HG03066 (cell line): ENCODE results near the gene APOBR.
"Not testable (repeated sequence)": the region's sequence is repeated elsewhere in the genome, so short reads cannot be mapped to it uniquely, and the experiment has no call there.

Source experiments
- ATAC-seq: cut with Tn5 transposase; IDR thresholded peaks from one replicate; pipeline ENCODE4 v1.9.1; 2021; ENCODE audit warnings: low read depth; ENCODE audit not compliant: unreplicated experiment

Gene APOBR

GRCh38 chr16:28494121-28494851, at the start of gene APOBR:
Gene APOBR, plus strand, starts transcription at chr16:28494643. Its CDS starts 39 bp downstream, at chr16:28494682.
- ATAC-seq = peak; percentile 45

- ATAC-seq = not testable (repeated sequence)
Observed at GRCh38 chr16:28446388-28446787, 48.1 kb upstream of the APOBR start.

DNA sequence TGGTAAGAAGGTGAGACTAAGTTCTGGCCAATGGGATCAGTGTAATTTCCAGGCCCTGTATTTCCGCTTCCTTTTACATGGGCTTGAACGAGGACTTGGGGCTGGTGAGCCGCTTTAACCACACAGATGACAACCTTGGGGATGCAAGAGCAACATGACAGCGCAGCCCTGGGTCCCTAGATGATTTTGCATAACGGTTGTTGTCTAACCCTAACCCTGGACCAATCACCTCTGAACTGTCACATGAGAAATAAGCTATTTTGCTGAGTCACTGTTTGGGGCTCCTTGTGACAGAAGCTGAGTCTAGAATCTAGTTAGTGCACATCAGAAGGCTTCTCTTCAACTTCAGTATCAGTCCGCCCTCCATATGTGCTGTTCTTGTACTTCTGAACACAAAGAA, 47.4 kb upstream of the APOBR start:
- ATAC-seq = not testable (repeated sequence)

- ATAC-seq = no peak
Observed at GRCh38 chr16:28473714-28474265, 20.7 kb upstream of the APOBR start.

DNA sequence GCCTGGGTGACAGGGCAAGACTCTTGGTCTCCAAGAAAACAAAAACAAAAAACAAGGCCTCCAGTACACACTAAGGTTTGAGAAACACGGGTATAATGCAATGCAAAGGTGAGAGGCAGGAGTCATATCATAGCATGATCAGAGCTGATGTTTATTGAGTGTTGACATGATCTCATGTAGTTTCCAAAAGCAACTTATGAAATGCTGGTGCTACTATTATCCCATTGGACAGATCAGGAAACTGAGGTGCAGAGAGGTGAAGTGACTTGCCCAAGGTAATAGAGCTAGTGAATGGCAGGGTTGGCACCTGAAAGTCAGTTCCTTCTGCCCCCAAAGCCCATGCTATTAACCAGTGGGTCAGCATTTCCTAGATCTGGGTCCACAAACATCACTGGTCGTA, 19.2 kb upstream of the APOBR start:
- ATAC-seq = no peak

- no peak for ATAC-seq
Observed at GRCh38 chr16:28477311-28477920, 17.0 kb upstream of the APOBR start.

DNA sequence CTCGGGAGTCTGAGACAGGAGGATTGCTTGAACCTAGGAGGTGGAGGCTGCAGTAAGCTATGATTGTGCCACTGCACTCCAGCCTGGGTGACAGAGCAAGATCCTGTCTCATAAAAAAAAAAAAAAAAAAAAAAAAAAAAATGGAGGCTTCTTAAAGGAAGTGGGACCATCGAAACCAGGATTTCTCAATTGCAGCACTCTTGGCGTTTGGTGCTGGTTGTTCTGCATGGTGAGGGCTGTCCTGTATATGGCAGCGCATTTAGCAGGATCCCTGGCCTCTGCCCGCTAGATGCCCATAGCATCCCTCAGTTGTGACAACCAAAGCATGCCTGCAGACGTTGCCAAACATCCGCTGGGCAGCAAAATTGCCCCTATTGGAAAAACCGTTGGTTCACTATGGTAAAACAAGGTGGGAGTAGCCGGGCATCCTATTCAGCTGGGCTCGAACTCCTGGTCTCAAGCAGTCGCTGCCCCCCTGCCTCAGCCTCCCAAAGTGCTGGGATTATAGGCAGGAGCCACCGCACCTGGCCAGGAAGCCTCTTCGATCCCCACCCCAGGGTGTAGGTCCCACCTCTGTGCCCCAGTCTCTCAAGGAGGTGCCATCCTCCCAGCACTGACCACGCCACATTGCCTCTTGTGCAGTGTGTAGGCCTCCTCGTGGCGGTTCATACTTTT, 15.8 kb upstream of the APOBR start:
- no peak for ATAC-seq

DNA sequence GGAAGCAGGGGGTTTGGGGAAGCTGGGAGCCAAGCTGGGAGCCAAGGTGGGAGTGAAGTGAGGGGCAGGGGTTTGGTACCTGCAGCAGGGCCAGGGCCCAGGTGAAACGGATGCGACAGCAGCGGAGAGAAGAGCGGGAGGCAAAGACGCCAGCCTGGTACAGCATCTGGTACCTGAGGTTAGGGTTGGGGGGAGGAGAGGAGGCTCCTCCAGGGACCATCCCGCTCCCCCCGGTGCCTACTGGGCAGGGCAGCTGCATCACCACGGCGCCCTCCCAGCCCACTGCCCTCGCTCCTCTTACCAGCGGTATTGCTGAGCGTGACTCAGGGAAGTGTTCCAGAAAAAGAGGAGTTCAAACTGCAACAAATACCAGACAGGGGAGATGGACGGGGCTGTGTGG, 12.4 kb upstream of the APOBR start:
- no peak for ATAC-seq

DNA sequence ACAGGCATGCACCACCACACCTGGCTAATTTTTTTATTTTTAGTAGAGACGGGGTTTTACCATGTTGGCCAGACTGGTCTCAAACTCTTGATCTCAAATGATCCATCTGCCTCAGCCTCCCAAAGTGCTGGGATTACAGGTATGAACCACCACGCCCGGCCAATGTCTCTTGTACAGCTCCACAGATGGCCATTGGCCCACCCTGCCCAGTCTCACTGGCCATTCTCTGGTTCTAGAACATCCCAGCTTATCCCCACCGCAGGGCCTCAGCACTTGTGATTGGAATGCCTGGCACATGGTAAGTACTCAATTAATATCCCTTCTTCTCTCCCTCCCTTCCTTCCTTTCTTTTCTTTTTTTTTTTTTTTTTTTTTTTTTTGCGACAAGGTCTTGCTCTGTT, 11.1 kb upstream of the APOBR start:
- not testable (repeated sequence) for ATAC-seq

DNA sequence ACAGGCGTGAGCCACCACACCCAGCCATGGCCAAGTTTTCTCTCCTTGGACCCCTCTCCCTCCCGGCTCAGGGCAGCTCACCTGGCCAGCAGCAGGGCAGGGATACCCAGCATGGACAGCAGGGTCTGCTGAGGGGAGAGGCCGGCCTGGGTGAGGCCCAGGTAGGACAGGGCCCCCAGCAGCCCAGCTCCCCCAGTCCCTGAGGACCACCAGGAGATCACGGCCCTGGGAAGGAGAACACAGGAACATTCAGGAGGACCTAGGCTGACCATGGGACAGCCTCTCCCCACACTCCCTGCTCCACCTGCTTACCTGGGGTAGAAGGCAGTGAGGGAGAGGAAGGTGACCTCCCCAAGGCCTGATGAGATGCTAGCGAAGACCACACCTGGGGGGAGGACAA, 8.2 kb upstream of the APOBR start:
- ATAC-seq = no peak

GRCh38 chr16:28491230-28491969, 3.0 kb upstream of the APOBR start:
- ATAC-seq = no peak

- peak; percentile 70 for ATAC-seq
Observed at GRCh38 chr16:28491970-28492474, 2.4 kb upstream of the APOBR start, which contains the start of gene CLN3. Gene CLN3, minus strand, starts transcription at chr16:28492074. Its CDS starts 315 bp downstream, at chr16:28491759.

DNA sequence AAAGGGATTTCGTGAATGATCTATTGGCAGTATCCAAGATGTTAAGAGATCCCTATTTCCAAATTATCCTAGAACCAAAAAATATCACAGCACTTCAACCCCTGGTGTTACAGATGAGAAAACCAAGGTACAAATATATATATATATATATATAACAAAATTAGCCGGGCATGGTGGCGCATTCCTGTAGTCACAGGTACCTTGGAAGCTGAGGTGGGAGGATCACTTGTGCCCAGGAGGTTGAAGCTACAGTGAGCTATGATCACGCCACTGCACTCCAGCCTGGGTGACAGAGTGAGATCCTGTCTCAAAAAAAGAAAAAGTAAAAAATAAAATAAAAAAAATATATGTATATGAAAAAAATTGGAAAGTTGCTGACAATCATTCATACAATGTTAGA, 1.9 kb upstream of the APOBR start:
- ATAC-seq = no peak

GRCh38 chr16:28495098-28495793, 803 bp downstream of the APOBR start:
- no peak for ATAC-seq

GRCh38 chr16:28495795-28496749, 1.6 kb downstream of the APOBR start:
- ATAC-seq = no peak

- no peak for ATAC-seq
Observed at GRCh38 chr16:28496844-28497243, 2.4 kb downstream of the APOBR start.

DNA sequence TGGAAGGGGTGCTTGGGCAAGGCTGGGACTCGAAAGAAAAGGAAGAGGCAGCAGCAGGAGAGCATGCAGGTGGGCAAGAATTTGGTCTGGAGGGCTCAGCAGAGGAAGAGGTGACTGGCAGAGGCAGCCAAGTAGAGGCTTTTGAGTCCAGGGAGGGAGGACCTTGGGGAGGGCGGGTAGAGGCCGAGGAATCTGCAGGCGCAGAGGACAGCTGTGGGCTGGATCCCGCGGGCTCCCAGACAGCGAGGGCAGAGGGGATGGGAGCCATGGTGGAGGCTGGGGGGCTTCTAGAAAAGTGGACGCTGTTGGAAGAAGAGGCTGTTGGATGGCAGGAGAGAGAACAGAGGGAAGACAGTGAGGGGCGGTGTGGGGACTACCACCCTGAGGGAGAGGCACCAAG, 2.9 kb downstream of the APOBR start:
- no peak for ATAC-seq

- no peak for ATAC-seq
Observed at GRCh38 chr16:28497861-28498599, 3.6 kb downstream of the APOBR start.
